HepG2 (cell line): ENCODE measurements around the gene DDX39B. TPM values are rescaled to one million over a fixed set of nuclear protein-coding genes. Genes with fewer than 3 reads are reported as not detected.

Experiments
- ARID4A ChIP-seq: sonication (generic); formaldehyde crosslinking; IDR thresholded peaks from 2 replicates; pipeline ENCODE4 v1.5.0; 2020; ENCODE audit warnings: mild to moderate bottlenecking, missing genetic modification reagents, borderline replicate concordance
- ASH2L ChIP-seq: fragments of 300-600, 200-600 bp; sonication (generic); IDR thresholded peaks from 2 replicates; pipeline ENCODE4 v1.7.0; 2017; ENCODE audit warnings: low read depth, mild to moderate bottlenecking, moderate library complexity, mixed read lengths, low read length; ENCODE audit not compliant: insufficient read length
- BCL3 ChIP-seq: sonication (generic); formaldehyde crosslinking; IDR thresholded peaks from 2 replicates; pipeline ENCODE4 v1.5.1; 2020; ENCODE audit warnings: mild to moderate bottlenecking, missing genetic modification reagents, moderate library complexity
- DR1 ChIP-seq: sonication (generic); formaldehyde crosslinking; IDR thresholded peaks from 2 replicates; pipeline ENCODE4 v1.8.0; 2021; ENCODE audit warnings: mild to moderate bottlenecking, missing genetic modification reagents, inconsistent platforms
- ETS1 ChIP-seq: sonication (generic); formaldehyde crosslinking; IDR thresholded peaks from 2 replicates; pipeline ENCODE4 v1.4.0; 2020; ENCODE audit warnings: missing genetic modification reagents
- FLYWCH1 ChIP-seq: sonication (generic); formaldehyde crosslinking; IDR thresholded peaks from 2 replicates; pipeline ENCODE4 v1.8.1; 2023; ENCODE audit warnings: mild to moderate bottlenecking, missing genetic modification reagents
- FOXC1 ChIP-seq: sonication (generic); formaldehyde crosslinking; IDR thresholded peaks from 2 replicates; pipeline ENCODE4 v1.8.0; 2022; ENCODE audit warnings: mild to moderate bottlenecking, missing genetic modification reagents, borderline replicate concordance
- KDM3A ChIP-seq: IDR thresholded peaks from 2 replicates; pipeline ENCODE4 v1.6.1; 2018; ENCODE audit warnings: low read depth, missing compliant biosample characterization
- MIER3 ChIP-seq: IDR thresholded peaks from 2 replicates; pipeline ENCODE4 v1.6.1; 2016; ENCODE audit warnings: missing compliant biosample characterization, borderline replicate concordance
- NFKB2 ChIP-seq: sonication (generic); formaldehyde crosslinking; IDR thresholded peaks from 2 replicates; pipeline ENCODE4 v1.4.0; 2020; ENCODE audit warnings: missing genetic modification reagents, borderline replicate concordance
- RXRA ChIP-seq: sonication (generic); formaldehyde crosslinking; IDR thresholded peaks from 2 replicates; pipeline ENCODE4 v1.5.1; 2020; ENCODE audit warnings: missing genetic modification reagents
- TOPORS ChIP-seq: sonication (generic); formaldehyde crosslinking; IDR thresholded peaks from 2 replicates; pipeline ENCODE4 v1.8.0; 2023; ENCODE audit warnings: mild to moderate bottlenecking, missing genetic modification reagents
- YEATS4 ChIP-seq: sonication (generic); formaldehyde crosslinking; IDR thresholded peaks from 2 replicates; pipeline ENCODE4 v1.4.0; 2020; ENCODE audit warnings: missing genetic modification reagents, borderline replicate concordance
- ZNF569 ChIP-seq: sonication (generic); formaldehyde crosslinking; IDR thresholded peaks from 2 replicates; pipeline ENCODE4 v1.5.0; 2020; ENCODE audit warnings: mild to moderate bottlenecking, missing genetic modification reagents, moderate library complexity, borderline replicate concordance
- polyA plus RNA-seq, 8 experiments: library from polyadenylated mRNA; depleted of rRNA in 3 of 8; stranded (reverse) in 7 of 8; unstranded in 1 of 8; fragments of >200 nt; fragmentation: Illumina TruSeq in 4 of 8; extraction: Trizol in 4 of 8; gene quantifications; 2 replicates each; pipeline versions ENCODE4 v1.2.1 to v1.2.3, GENCODE V29; 2011 to 2016; ENCODE audit warnings: low read depth in 4 of 8, missing spikeins in 1 of 8, mixed read lengths in 1 of 8; ENCODE audit not compliant: insufficient read depth in 1 of 8
- total RNA-seq, 5 experiments: library from RNA; depleted of rRNA; stranded (reverse); fragments of >200 nt; fragmentation: Illumina TruSeq; extraction: Trizol; gene quantifications; 2 replicates each; pipeline ENCODE4 v1.2.3, GENCODE V29; 2016; ENCODE audit warnings: low read depth in 1 of 5
- TF ChIP-seq, protein P1 (sequence below): IDR thresholded peaks from 2 replicates; pipeline ENCODE4 v1.6.1; 2012; ENCODE audit warnings: inconsistent platforms
- TF ChIP-seq, protein P2 (sequence below): sonication (generic); formaldehyde crosslinking; IDR thresholded peaks from 2 replicates; pipeline ENCODE4 v1.5.0; 2020; ENCODE audit warnings: mild to moderate bottlenecking, low read depth, missing genetic modification reagents, borderline replicate concordance
- TF ChIP-seq, protein P3 (sequence below), 2 experiments: sonication (generic) in 1 of 2; formaldehyde crosslinking in 1 of 2; IDR thresholded peaks; 2 replicates each; pipeline versions ENCODE4 v1.5.1 to v1.6.1; 2011 to 2020; ENCODE audit warnings: borderline replicate concordance in 1 of 2, low read depth in 1 of 2, low read length in 1 of 2, mild to moderate bottlenecking in 1 of 2, missing genetic modification reagents in 1 of 2, moderate library complexity in 1 of 2

DDX39B gene
- total and polyA plus RNA-seq, 2 of the 13 experiments (the other 11 are each of a cell fraction or from before 2014, with no cell fraction given), result 570 to 678 TPM

DNA sequence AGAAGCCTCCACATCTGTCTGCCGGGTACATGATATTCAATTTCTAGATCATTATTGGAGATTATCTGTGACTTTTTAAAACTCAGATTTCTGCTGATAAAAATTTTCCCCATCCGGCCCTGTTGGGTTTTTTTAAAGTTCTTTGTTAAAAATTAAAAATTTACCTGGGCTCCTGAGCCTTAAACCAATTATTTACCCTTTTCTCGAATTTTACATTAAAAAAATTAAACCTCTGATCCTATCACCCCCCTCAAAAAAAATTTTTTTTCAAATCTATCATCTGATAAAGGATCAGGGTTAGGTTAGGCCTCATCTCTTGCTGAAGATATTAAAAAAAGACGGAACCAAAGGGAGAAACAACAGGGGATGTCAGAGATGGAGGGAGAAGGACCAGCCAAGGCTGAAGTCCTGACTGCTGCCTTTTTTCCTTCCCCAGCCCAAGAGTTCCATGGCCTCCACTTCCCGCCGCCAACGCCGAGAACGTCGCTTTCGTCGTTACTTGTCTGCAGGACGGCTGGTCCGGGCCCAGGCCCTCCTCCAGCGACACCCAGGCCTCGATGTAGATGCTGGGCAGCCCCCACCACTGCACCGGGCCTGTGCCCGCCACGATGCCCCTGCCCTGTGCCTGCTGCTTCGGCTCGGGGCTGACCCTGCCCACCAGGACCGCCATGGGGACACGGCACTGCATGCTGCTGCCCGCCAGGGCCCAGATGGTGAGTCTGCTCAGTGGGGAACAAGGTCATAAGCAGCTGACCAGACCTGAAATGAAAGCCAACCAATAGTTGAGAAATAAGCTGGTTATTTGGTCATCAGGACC lies 6.1 kb upstream of the DDX39B start (continued):
- TF ChIP-seq ARID4A (CRISPR knock-in tag), result no peak
- no peak for TF ChIP-seq ETS1 (CRISPR knock-in tag)
- TF ChIP-seq, protein P1, sequence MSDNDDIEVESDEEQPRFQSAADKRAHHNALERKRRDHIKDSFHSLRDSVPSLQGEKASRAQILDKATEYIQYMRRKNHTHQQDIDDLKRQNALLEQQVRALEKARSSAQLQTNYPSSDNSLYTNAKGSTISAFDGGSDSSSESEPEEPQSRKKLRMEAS, result no peak
- no peak for TF ChIP-seq DR1 (CRISPR knock-in tag)
- TF ChIP-seq, protein P2, sequence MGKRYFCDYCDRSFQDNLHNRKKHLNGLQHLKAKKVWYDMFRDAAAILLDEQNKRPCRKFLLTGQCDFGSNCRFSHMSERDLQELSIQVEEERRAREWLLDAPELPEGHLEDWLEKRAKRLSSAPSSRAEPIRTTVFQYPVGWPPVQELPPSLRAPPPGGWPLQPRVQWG (CRISPR knock-in tag), result no peak
- no peak for TF ChIP-seq ZNF569
- TF ChIP-seq TOPORS, result no peak
- TF ChIP-seq FLYWCH1 (CRISPR knock-in tag), result no peak
- TF ChIP-seq KDM3A, result no peak; the same call in 1 of the 2 replicates
- peak; percentile 43; the same call in 1 of the 2 replicates for TF ChIP-seq NFKB2 (CRISPR knock-in tag)
- TF ChIP-seq RXRA (CRISPR knock-in tag), result no peak; the same call in 1 of the 2 replicates
- TF ChIP-seq FOXC1, result no peak
- TF ChIP-seq, protein P3, sequence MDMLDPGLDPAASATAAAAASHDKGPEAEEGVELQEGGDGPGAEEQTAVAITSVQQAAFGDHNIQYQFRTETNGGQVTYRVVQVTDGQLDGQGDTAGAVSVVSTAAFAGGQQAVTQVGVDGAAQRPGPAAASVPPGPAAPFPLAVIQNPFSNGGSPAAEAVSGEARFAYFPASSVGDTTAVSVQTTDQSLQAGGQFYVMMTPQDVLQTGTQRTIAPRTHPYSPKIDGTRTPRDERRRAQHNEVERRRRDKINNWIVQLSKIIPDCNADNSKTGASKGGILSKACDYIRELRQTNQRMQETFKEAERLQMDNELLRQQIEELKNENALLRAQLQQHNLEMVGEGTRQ (IDR thresholded peaks at IDR 0.05; ENCODE audit: low read depth, low read length), result no peak
- TF ChIP-seq, protein P3 (CRISPR knock-in tag; IDR thresholded peaks at IDR 0.05; ENCODE audit: borderline replicate concordance), result no peak
- TF ChIP-seq ASH2L, result peak; percentile 2
- TF ChIP-seq BCL3 (CRISPR knock-in tag), result no peak
- peak; percentile 16 for TF ChIP-seq YEATS4 (CRISPR knock-in tag)
- no peak for TF ChIP-seq MIER3 (CRISPR knock-in tag)
